Peyer's patch (tissue), 4 donors: ENCODE data around the gene KIAA0586. TPM values are rescaled to one million over a fixed set of nuclear protein-coding genes. Genes with fewer than 3 reads are reported as not detected.
"Not testable (repeated sequence)": the region's sequence is repeated elsewhere in the genome, so short reads cannot be mapped to it uniquely, and the experiment has no call there.

ENCODE experiments used
- DNase-seq, 3 donors: peaks; one replicate each; pipeline ENCODE4 v3.0.0-alpha.2; 2017 to 2019
- H3K27ac ChIP-seq, 4 donors: fragments of 200-600 bp; sonication (generic); one replicate each; pipeline ENCODE4 v1.5.1; 2016 to 2019
- H3K27me3 ChIP-seq, 2 donors: fragments of 200-600 bp; sonication (generic); one replicate each; pipeline ENCODE4 v1.5.1; 2019
- H3K36me3 ChIP-seq, 3 donors: fragments of 200-600 bp; sonication (generic); one replicate each; pipeline ENCODE4 v1.5.1; 2016 to 2019
- H3K4me1 ChIP-seq, 4 donors: fragments of 200-600 bp; sonication (generic); one replicate each; pipeline ENCODE4 v1.5.1; 2016 to 2019
- H3K4me3 ChIP-seq, 4 donors: fragments of 200-600 bp; sonication (generic); 1 replicate in 3 of 4; 2 replicates in 1 of 4; pipeline ENCODE4 v1.5.1; 2016 to 2019; ENCODE audit warnings: mild to moderate bottlenecking in 1 of 4
- H3K9me3 ChIP-seq, 4 donors: fragments of 200-600 bp; sonication (generic); one replicate each; pipeline ENCODE4 v1.5.1; 2016 to 2019; ENCODE audit warnings: mild to moderate bottlenecking in 1 of 4
- CTCF ChIP-seq, 6 experiments: fragments of 450-650 bp in 4 of 6; fragments of 200-600 bp in 2 of 6; sonication (generic) in 1 of 6; IDR thresholded peaks; one replicate each; pipeline ENCODE4 v1.5.1; 2017 to 2019; ENCODE audit warnings: antibody characterized with exemption in 6 of 6, mild to moderate bottlenecking in 3 of 6, moderate library complexity in 1 of 6
- POLR2A ChIP-seq, 2 donors: fragments of 450-650 bp; IDR thresholded peaks; one replicate each; pipeline ENCODE4 v1.5.1; 2017; ENCODE audit warnings: antibody characterized with exemption in 2 of 2, mild to moderate bottlenecking in 2 of 2, moderate library complexity in 2 of 2
- total RNA-seq, 4 donors: library from RNA; depleted of rRNA; stranded (reverse); fragments of >200 nt; gene quantifications; one replicate each; pipeline ENCODE4 v1.1.0, GENCODE V29; 2016

The KIAA0586 gene
- total RNA-seq, 4 donors from 2014 or later = 11.7 to 22.3 (median 19.3) TPM

- Histone ChIP-seq H3K27me3 (no peaks in the 10 kb centered on the region), H3K4me3 (no peak overlapping the region), H3K4me1 (no peaks in the 10 kb centered on the region), H3K27ac (no peak overlapping the region), H3K9me3 (no peaks in the 10 kb centered on the region), H3K36me3 (peaks cover 0 to 23% (median 0%) of the 10 kb centered on the region in 3 donors)
- TF ChIP-seq CTCF (IDR thresholded peaks at IDR 0.05) (no peak), POLR2A (IDR thresholded peaks at IDR 0.05) (no peak)
- DNase-seq = no peak
Measured at GRCh38 chr14:58513272-58513671, 85.8 kb downstream of the KIAA0586 start.

GRCh38 chr14:58517592-58517991 is 90.1 kb downstream of the KIAA0586 start:
- Histone ChIP-seq H3K4me1 (no peaks in the 10 kb centered on the region), H3K9me3 (no peaks in the 10 kb centered on the region), H3K27ac (no peak overlapping the region), H3K27me3 (no peaks in the 10 kb centered on the region), H3K36me3 (peaks cover 0 to 12% (median 0%) of the 10 kb centered on the region in 3 donors), H3K4me3 (no peak overlapping the region)
- DNase-seq = no peak
- TF ChIP-seq CTCF (IDR thresholded peaks at IDR 0.05) (no peak), POLR2A (IDR thresholded peaks at IDR 0.05) (no peak)

GRCh38 chr14:58525691-58526090 is 98.2 kb downstream of the KIAA0586 start:
- not testable (repeated sequence) for DNase-seq, H3K36me3 ChIP-seq, H3K27ac ChIP-seq, H3K9me3 ChIP-seq, H3K4me3 ChIP-seq, H3K4me1 ChIP-seq, H3K27me3 ChIP-seq

GRCh38 chr14:58533446-58533845 is 105.9 kb downstream of the KIAA0586 start:
- no peaks in the 10 kb centered on the region for H3K9me3 ChIP-seq
- H3K27ac ChIP-seq = no peak overlapping the region
- DNase-seq = no peak
- TF ChIP-seq POLR2A (IDR thresholded peaks at IDR 0.05) (no peak), CTCF (IDR thresholded peaks at IDR 0.05) (no peak)
- H3K4me1 ChIP-seq = no peaks in the 10 kb centered on the region
- H3K27me3 ChIP-seq = no peaks in the 10 kb centered on the region
- no peaks in the 10 kb centered on the region for H3K36me3 ChIP-seq
- H3K4me3 ChIP-seq = no peak overlapping the region

GRCh38 chr14:58535044-58535443 is 107.5 kb downstream of the KIAA0586 start:
- no peaks in the 10 kb centered on the region for H3K36me3 ChIP-seq
- no peaks in the 10 kb centered on the region for H3K27me3 ChIP-seq
- H3K4me1 ChIP-seq = no peaks in the 10 kb centered on the region
- DNase-seq = no peak
- TF ChIP-seq CTCF (IDR thresholded peaks at IDR 0.05) = no peak
- no peak for TF ChIP-seq POLR2A (IDR thresholded peaks at IDR 0.05)
- no peaks in the 10 kb centered on the region for H3K9me3 ChIP-seq
- no peak overlapping the region for H3K27ac ChIP-seq
- no peak overlapping the region for H3K4me3 ChIP-seq

- H3K27ac ChIP-seq = no peak overlapping the region
- TF ChIP-seq POLR2A (IDR thresholded peaks at IDR 0.05) (no peak), CTCF (IDR thresholded peaks at IDR 0.05) (no peak)
- no peaks in the 10 kb centered on the region for H3K36me3 ChIP-seq
- no peaks in the 10 kb centered on the region for H3K4me1 ChIP-seq
- H3K27me3 ChIP-seq = no peaks in the 10 kb centered on the region
- no peak overlapping the region for H3K4me3 ChIP-seq
- H3K9me3 ChIP-seq = no peaks in the 10 kb centered on the region
- DNase-seq = no peak
Measured at GRCh38 chr14:58537004-58537403, 109.5 kb downstream of the KIAA0586 start.
